ENCODE results near the gene PRR12.

DNA sequence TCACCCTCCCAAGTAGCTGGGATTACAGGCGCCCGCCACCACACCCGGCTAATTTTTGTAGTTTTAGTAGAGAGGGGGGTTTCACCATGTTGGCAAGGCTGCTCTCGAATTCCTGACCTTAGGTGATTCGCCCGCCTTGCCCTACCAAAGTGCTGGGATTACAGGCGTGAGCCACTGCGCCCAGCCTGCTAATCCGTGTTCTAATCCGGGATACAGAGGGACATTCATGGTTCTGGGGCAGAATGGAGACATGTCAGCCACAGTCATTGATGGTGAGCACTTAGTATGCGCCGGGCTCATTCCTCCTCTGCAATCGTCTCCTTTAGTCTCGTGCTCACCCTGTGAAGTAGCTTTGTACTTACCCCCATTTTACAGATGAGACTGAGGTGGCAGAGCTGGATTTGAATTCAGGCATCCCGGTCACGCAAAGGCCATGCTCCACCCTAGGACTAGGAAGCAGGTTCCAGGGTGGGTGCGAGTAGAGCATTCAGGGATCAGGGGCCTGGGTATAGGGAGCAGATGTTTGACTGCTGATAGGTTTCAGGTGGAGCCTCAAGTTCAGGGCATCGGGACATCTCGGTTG lies 40.7 kb downstream of the PRR12 start:
- no peak for TF ChIP-seq POLR2AphosphoS5 (IDR thresholded peaks at IDR 0.05; ENCODE audit: borderline replicate concordance, low read depth, low read length)
- TF ChIP-seq EZH2 (IDR thresholded peaks at IDR 0.05), result no peak
- no peak for TF ChIP-seq FOXP2 (optimal IDR thresholded peaks at IDR 0.05; ENCODE audit: control extremely low read depth, extremely low read length, insufficient read depth)
